ENCODE results near the gene SLC25A26. TPM values are rescaled to one million over a fixed set of nuclear protein-coding genes. Genes with fewer than 3 reads are reported as not detected.

The SLC25A26 gene
- polyA plus RNA-seq (ENCODE audit: insufficient read length): 22.1 TPM
- long read RNA-seq, donor 1, partial matches to known transcripts: 5 of 9 reads
- long read RNA-seq, donor 1, other reads (novel, unspliced or antisense): 0 of 9 reads
- long read RNA-seq, donor 2, transcript SLC25A26-201 (9 exons, 1,023 nt): major isoform, 7 of 17 reads
- long read RNA-seq, donor 2, partial matches to known transcripts: 10 of 17 reads
- long read RNA-seq, donor 2, other reads (novel, unspliced or antisense): 0 of 17 reads
- long read RNA-seq, donor 3, partial matches to known transcripts: 49 of 52 reads
- long read RNA-seq, donor 3, other reads (novel, unspliced or antisense): 0 of 52 reads
- long read RNA-seq, donor 4: 0 reads
- long read RNA-seq, donor 5, transcript SLC25A26-201 (9 exons, 1,023 nt): major isoform, 6 of 23 reads
- long read RNA-seq, donor 5, partial matches to known transcripts: 17 of 23 reads
- long read RNA-seq, donor 5, other reads (novel, unspliced or antisense): 0 of 23 reads
- long read RNA-seq, donor 6, transcript SLC25A26-201 (9 exons, 1,023 nt): major isoform, 5 of 5 reads
- long read RNA-seq, donor 6, partial matches to known transcripts: 0 of 5 reads
- long read RNA-seq, donor 6, other reads (novel, unspliced or antisense): 0 of 5 reads
- long read RNA-seq, donor 7, transcript SLC25A26-201 (9 exons, 1,023 nt): major isoform, 14 of 68 reads
- long read RNA-seq, donor 7, partial matches to known transcripts: 54 of 68 reads
- long read RNA-seq, donor 7, other reads (novel, unspliced or antisense): 0 of 68 reads
- long read RNA-seq, donor 8, partial matches to known transcripts: 0 of 3 reads
- long read RNA-seq, donor 8, other reads (novel, unspliced or antisense): 0 of 3 reads

- peak; percentile 97 for DNase-seq
Observed at GRCh38 chr3:66220602-66221377, at the start of gene SLC25A26. Gene SLC25A26 (plus strand): TSS chr3:66221001. CDS start chr3:66221095, 94 bp downstream.

GRCh38 chr3:66172394-66172793, 48.4 kb upstream of the SLC25A26 start:
- DNase-seq: no peak

GRCh38 chr3:66177026-66177425, 43.8 kb upstream of the SLC25A26 start:
- DNase-seq: no peak

- no peak for DNase-seq
Observed at GRCh38 chr3:66178206-66178605, 42.6 kb upstream of the SLC25A26 start.

- no peak for DNase-seq
Observed at GRCh38 chr3:66179793-66180192, 41.0 kb upstream of the SLC25A26 start.

GRCh38 chr3:66181764-66182163, 39.0 kb upstream of the SLC25A26 start:
- DNase-seq: no peak

- DNase-seq: no peak
Observed at GRCh38 chr3:66182246-66182645, 38.6 kb upstream of the SLC25A26 start.

- DNase-seq: no peak
Observed at GRCh38 chr3:66186545-66186944, 34.3 kb upstream of the SLC25A26 start.

- peak; percentile 57 for DNase-seq
Observed at GRCh38 chr3:66195347-66195783, 25.4 kb upstream of the SLC25A26 start.

GRCh38 chr3:66196633-66197032, 24.2 kb upstream of the SLC25A26 start:
- no peak for DNase-seq

GRCh38 chr3:66198437-66199088, 22.2 kb upstream of the SLC25A26 start:
- DNase-seq: no peak

GRCh38 chr3:66199089-66199473, 21.7 kb upstream of the SLC25A26 start:
- DNase-seq: no peak

- no peak for DNase-seq
Observed at GRCh38 chr3:66200147-66200546, 20.7 kb upstream of the SLC25A26 start.

GRCh38 chr3:66200786-66201185, 20.0 kb upstream of the SLC25A26 start:
- no peak for DNase-seq

- no peak for DNase-seq
Observed at GRCh38 chr3:66203275-66203674, 17.5 kb upstream of the SLC25A26 start.

GRCh38 chr3:66206806-66207205, 14.0 kb upstream of the SLC25A26 start:
- DNase-seq: no peak

- DNase-seq: no peak
Observed at GRCh38 chr3:66208189-66208588, 12.6 kb upstream of the SLC25A26 start.

GRCh38 chr3:66210687-66211295, 10.0 kb upstream of the SLC25A26 start:
- DNase-seq: no peak

- DNase-seq: no peak
Observed at GRCh38 chr3:66211779-66212178, 9.0 kb upstream of the SLC25A26 start.

- no peak for DNase-seq
Observed at GRCh38 chr3:66215106-66215505, 5.7 kb upstream of the SLC25A26 start.

- no peak for DNase-seq
Observed at GRCh38 chr3:66220066-66220465, 735 bp upstream of the SLC25A26 start.
